Stomach (tissue), 4 donors: ENCODE measurements around the gene AKAP9.

Experiments
- CTCF ChIP-seq, 7 experiments: fragments of 450-650 bp in 4 of 7; fragments of 200-600 bp in 3 of 7; sonication (generic) in 3 of 7; IDR thresholded peaks; one replicate each; pipeline ENCODE4 v1.5.1; 2016 to 2019; ENCODE audit warnings: antibody characterized with exemption in 7 of 7, control low read depth in 2 of 7, mild to moderate bottlenecking in 1 of 7
- EP300 ChIP-seq: sonication (generic); formaldehyde crosslinking; IDR thresholded peaks from one replicate; pipeline ENCODE4 v1.6.1; 2017; ENCODE audit warnings: antibody characterized with exemption
- POLR2A ChIP-seq, 4 donors: fragments of 450-650 bp; IDR thresholded peaks; one replicate each; pipeline ENCODE4 v1.6.1; 2016; ENCODE audit warnings: antibody characterized with exemption in 4 of 4, control low read depth in 2 of 4, mild to moderate bottlenecking in 1 of 4, moderate library complexity in 1 of 4
- POLR2AphosphoS5 ChIP-seq, 3 donors: sonication (generic); formaldehyde crosslinking; IDR thresholded peaks; one replicate each; pipeline ENCODE4 v1.6.1; 2016; ENCODE audit warnings: antibody characterized with exemption in 3 of 3

GRCh38 chr7:92006046-92006445, 65.4 kb downstream of the AKAP9 start:
- TF ChIP-seq POLR2AphosphoS5 (IDR thresholded peaks at IDR 0.05) (no peak), POLR2A (IDR thresholded peaks at IDR 0.05) (no peak), CTCF (IDR thresholded peaks at IDR 0.05) (no peak), EP300 (no peak)
